Measurements from ENCODE around the gene KIAA0753. TPM values are rescaled to one million over a fixed set of nuclear protein-coding genes. Genes with fewer than 3 reads are reported as not detected.

The KIAA0753 gene
- total and polyA plus RNA-seq, 2 of the 13 experiments (the other 11 are each of a cell fraction or from before 2014, with no cell fraction given) = 5.2 to 9.1 TPM

DNA sequence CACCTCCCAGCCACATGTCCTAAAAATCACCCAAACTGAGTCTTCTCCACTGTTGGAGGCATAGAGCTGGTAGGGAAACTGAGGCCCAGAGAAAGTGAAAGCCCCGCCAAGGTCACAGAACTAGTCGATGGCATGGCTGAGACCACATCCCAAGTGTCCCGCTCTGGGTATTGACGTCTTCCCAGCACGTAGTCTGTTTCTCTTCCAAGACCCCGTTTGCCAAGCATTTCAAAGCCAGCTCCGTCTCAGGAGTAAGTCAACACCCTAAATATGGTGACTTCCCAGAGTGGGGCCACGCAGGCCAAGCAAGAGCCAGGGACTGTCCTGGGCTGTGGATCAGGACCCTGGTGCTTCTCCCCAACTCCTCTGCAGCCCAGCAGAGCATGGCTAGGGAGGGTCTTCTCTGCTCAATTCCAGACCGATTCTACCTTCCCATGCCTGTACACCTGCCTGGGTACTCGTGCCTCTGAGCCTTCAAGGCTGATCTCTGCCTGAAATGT, 103.9 kb downstream of the KIAA0753 start (continued):
- TF ChIP-seq, protein P1, sequence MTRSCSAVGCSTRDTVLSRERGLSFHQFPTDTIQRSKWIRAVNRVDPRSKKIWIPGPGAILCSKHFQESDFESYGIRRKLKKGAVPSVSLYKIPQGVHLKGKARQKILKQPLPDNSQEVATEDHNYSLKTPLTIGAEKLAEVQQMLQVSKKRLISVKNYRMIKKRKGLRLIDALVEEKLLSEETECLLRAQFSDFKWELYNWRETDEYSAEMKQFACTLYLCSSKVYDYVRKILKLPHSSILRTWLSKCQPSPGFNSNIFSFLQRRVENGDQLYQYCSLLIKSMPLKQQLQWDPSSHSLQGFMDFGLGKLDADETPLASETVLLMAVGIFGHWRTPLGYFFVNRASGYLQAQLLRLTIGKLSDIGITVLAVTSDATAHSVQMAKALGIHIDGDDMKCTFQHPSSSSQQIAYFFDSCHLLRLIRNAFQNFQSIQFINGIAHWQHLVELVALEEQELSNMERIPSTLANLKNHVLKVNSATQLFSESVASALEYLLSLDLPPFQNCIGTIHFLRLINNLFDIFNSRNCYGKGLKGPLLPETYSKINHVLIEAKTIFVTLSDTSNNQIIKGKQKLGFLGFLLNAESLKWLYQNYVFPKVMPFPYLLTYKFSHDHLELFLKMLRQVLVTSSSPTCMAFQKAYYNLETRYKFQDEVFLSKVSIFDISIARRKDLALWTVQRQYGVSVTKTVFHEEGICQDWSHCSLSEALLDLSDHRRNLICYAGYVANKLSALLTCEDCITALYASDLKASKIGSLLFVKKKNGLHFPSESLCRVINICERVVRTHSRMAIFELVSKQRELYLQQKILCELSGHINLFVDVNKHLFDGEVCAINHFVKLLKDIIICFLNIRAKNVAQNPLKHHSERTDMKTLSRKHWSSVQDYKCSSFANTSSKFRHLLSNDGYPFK (CRISPR knock-in tag; IDR thresholded peaks at IDR 0.05; ENCODE audit: borderline replicate concordance) = no peak
- TF ChIP-seq CHD4 (IDR thresholded peaks at IDR 0.05; ENCODE audit: borderline replicate concordance, low read length) (no peak), GABPA (IDR thresholded peaks at IDR 0.05; ENCODE audit: low read depth, low read length) (no peak), GABPA (CRISPR knock-in tag; IDR thresholded peaks at IDR 0.05; ENCODE audit: low read depth) (no peak), SCMH1 (CRISPR knock-in tag; IDR thresholded peaks at IDR 0.05; ENCODE audit: borderline replicate concordance) (no peak)

DNA sequence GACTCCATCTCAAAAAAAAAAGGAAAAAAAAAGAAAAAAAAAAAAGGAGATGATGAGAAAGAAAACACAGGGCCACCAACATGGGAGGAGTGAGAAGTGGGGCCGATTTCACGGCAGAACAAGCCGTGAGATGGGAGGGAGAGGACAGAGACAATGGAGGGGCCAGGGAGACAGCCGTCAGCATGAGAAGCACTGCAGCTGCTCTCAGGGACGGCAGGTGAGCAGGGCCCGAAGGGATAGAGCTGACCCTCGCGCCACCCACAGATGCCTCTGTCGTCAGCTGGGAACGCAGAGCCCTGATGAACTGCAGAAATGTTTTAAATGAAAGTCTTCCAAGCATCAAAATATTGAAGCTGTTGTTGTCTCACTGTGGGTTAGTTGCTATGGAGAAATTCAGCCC, 104.5 kb downstream of the KIAA0753 start:
- TF ChIP-seq, protein P2, sequence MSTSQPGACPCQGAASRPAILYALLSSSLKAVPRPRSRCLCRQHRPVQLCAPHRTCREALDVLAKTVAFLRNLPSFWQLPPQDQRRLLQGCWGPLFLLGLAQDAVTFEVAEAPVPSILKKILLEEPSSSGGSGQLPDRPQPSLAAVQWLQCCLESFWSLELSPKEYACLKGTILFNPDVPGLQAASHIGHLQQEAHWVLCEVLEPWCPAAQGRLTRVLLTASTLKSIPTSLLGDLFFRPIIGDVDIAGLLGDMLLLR (CRISPR knock-in tag; IDR thresholded peaks at IDR 0.05) = no peak
- no peak for TF ChIP-seq DPF2 (CRISPR knock-in tag; IDR thresholded peaks at IDR 0.05; ENCODE audit: borderline replicate concordance, low read depth)
- TF ChIP-seq, protein P3, sequence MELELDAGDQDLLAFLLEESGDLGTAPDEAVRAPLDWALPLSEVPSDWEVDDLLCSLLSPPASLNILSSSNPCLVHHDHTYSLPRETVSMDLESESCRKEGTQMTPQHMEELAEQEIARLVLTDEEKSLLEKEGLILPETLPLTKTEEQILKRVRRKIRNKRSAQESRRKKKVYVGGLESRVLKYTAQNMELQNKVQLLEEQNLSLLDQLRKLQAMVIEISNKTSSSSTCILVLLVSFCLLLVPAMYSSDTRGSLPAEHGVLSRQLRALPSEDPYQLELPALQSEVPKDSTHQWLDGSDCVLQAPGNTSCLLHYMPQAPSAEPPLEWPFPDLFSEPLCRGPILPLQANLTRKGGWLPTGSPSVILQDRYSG (CRISPR knock-in tag; IDR thresholded peaks at IDR 0.05) = no peak
- no peaks in the 10 kb centered on the region for H3K4me1 ChIP-seq (ENCODE audit: insufficient read depth, low read length)
- no peak overlapping the region for H2AFZ ChIP-seq (ENCODE audit: low read length)
- in situ Hi-C loops (cut with HindIII; ENCODE audit: extremely low pct_ligation_motif_present, low pct_unique_long_range_greater_than_20kb) = no loop called here
- POLR2A ChIA-PET = no interaction called here
- no TSS peak for BruUV-seq (replicated peaks)
- H3K27me3 ChIP-seq (ENCODE audit: control insufficient read depth in 1 of 2, insufficient read depth in 2 of 2, low read length in 2 of 2) = no peaks in the 10 kb centered on the region
- H3K4me2 ChIP-seq (ENCODE audit: low read depth, low read length) = no peak overlapping the region
- H3K4me3 ChIP-seq (replicated peaks in 1 of 3; ENCODE audit: insufficient read depth in 1 of 3, low read depth in 2 of 3, low read length in 3 of 3) = no peak overlapping the region
- H3K79me2 ChIP-seq (ENCODE audit: insufficient read depth, low read length) = no peaks in the 10 kb centered on the region
- H4K20me1 ChIP-seq (ENCODE audit: insufficient read depth, low read length) = no peaks in the 10 kb centered on the region
- FAIRE-seq = no peak
- no peak for DNase-seq (ENCODE audit: low spot score)
- H3K27ac ChIP-seq (ENCODE audit: extremely low read length, insufficient read depth, low read length) = no peak overlapping the region
- no peaks in the 10 kb centered on the region for H3K36me3 ChIP-seq (replicated peaks in 1 of 2; ENCODE audit: control insufficient read depth in 1 of 2, insufficient read depth in 2 of 2, low read length in 2 of 2)
- 57% methylated on average over 4 of the region's 10 CpGs for WGBS (ENCODE audit: low lambda C conversion rate)
- no peak for ATAC-seq
- peaks cover 7% of the 10 kb centered on the region; the same call in 1 of the 2 replicates for H3K9me3 ChIP-seq (ENCODE audit: low read length)
- H3K9ac ChIP-seq (ENCODE audit: insufficient read depth, low read depth, low read length) = no peak overlapping the region
- CTCF ChIA-PET (ENCODE audit: low intra/inter-chr PET ratio, low total read pairs) = no interaction called here
- intact Hi-C loops (cut with micrococcal nuclease; ENCODE audit: unreplicated experiment) = no loop called here
